ENCODE data around the gene PPM1B.
"Not testable (repeated sequence)": the region's sequence is repeated elsewhere in the genome, so short reads cannot be mapped to it uniquely, and the experiment has no call there.

The PPM1B gene

DNA sequence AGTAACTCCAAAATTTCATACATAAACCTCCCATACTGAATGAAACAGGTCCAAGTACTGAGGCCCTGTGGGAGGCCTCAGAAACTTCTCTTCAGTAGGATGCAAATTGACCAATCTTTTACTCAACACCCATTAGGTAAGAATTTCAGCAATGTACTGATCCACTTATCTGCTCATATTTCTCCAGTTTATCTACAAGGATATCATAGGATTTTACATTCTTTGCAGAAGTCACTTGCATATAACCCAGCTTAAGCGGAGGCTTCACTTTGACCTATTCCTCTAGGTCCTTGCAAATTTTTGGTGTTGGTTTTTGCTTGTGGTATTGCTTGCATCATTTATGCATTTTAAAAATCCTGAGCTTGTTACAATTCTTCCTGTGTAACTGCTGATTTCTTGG is 77.8 kb downstream of the PPM1B start:
- FAIRE-seq = no peak
- DNase-seq (ENCODE audit: insufficient read length, low spot score) = no peak

DNA sequence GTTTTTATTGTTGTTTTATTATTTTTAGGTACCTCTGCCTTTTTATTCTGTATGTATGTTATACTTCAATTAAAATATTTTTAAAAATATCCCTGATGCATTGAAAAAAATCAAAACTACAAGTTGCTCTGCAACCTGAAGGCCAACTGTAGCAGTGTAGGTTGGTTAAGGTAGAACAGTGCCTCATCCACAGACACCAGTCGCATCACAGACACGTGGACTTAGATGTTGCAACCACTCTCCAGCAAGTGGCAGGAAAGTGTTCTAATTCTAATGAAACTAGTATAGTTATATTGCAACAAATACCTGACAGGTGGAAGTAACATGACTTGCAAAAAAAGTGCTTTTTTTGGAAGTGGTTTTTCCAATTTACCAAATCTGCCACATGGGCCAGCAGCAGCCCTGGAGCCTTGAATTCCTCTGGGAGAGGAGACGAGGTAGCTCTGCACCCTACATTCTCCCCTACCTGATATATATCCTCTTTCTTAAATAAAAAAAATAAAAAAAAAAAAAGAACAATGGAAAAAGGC is 78.2 kb downstream of the PPM1B start:
- FAIRE-seq = no peak
- DNase-seq (ENCODE audit: insufficient read length, low spot score) = no peak

DNA sequence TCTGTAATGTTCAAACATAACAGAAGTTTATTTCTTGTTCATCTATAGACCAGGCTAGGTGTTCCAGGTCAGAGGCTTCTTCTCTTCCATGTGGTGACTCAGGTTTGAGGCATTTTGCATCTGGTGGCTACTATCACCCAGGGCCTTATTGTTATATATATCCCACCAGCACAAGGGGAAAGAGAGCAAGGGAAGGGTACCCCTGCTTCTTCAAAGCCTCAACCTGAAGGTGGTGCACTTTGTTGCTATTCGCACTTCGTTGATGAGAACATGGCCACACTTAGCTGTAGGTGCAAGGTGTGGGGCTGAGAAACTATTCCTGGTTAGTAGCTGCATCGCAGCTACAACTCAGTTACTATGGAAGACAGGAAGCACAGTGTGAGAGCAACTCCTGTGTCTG is 79.2 kb downstream of the PPM1B start:
- no peak for DNase-seq (ENCODE audit: insufficient read length, low spot score)

DNA sequence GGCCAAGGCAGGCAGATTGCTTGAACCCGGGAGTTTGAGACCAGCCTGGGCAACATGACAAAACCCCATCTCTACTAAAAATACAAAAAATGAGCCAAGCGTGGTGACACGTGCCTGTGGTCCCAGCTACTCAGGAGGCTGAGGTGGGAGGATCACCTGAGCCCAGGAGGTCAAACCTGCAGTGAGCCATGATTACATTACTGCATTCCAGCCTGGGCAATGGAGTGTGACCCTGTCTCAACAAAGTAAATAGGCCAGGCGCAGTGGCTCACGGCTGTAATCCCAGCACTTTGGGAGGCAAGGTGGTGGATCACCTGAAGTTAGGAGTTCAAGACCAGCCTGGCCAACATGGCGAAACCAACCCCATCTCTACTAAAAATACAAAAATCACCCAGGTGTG is 80.6 kb downstream of the PPM1B start:
- FAIRE-seq; DNase-seq (ENCODE audit: insufficient read length, low spot score): not testable (repeated sequence)

More for the DNA sequence above, 79.2 kb downstream of the PPM1B start:
- FAIRE-seq = no peak

DNA sequence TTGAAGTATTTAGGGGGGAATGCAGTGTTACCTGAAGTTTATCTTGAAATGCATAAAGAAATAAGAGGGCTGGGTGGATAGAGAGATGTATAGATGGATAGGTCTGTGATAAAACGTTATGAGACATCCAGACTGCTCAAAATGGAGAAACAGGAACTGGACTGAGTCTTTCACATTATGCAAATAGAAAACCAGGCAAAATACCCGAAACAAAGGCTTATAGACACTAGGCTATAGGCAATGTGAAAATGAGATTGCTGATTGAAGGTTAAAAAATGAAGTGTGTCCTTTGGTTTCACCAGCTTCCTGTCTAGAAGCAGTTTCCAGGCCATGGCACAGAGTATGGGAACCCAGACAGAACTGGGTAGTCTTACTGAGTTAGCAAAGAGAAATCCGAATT is 81.7 kb downstream of the PPM1B start:
- DNase-seq (ENCODE audit: insufficient read length, low spot score) = peak; percentile 12
- FAIRE-seq = peak; percentile 88

DNA sequence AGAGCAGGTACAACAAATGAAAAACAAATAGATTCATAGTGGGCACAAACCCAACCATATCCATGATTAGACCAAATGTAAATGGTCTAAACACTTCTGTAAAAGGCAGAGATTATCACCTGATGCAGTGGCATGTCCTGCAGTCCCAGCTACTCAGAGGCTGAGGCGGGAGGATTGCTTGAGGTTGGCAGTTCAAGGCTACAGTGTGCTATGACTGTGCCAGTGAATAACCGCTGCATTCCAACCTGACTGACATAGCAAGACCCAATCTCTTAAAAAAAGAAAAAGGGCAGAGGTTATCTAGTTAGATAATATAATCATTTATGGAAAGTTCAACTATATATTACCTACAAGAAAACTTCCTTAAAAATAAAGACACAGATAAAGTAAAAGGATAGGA is 85.3 kb downstream of the PPM1B start:
- FAIRE-seq = no peak
- no peak for DNase-seq (ENCODE audit: insufficient read length, low spot score)

DNA sequence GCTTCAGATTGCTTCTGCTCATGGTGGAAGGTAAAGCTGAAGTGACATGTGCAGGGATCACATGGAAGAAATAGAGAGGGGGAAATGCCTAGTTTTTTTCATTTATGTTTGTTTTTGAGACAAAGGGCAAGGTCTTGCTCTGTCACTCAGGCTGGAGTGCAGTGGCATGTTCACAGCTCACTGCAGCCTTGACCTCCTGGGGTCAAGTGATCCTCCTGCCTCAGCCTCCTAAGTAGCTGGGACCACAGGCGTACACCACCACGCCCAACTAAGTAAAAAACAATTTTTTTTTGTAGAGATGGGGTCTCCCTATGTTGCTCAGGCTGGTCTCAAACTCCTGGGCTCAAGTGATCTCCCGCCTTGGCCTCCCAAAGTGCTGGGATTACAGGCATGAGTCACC is 87.0 kb downstream of the PPM1B start:
- not testable (repeated sequence) for FAIRE-seq; DNase-seq (ENCODE audit: insufficient read length, low spot score)

DNA sequence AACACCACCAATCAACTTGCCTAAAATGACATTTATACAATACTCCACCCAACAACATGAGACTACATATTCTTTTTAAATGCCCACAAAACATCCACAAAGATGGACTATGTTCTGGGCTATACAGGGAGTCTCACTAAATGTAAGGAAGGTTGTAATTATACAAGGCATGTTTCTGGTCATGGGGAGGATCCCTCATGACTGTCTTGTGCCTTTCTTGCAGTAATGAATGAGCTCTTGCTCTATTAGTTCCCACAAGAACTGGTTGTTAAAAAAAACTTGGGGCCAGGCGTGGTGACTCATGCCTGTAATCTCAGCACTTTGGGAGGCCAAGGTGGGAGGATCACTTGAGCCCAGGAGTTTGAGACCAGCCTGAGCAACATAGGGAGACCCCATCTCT is 89.1 kb downstream of the PPM1B start:
- DNase-seq (ENCODE audit: insufficient read length, low spot score); FAIRE-seq: not testable (repeated sequence)

DNA sequence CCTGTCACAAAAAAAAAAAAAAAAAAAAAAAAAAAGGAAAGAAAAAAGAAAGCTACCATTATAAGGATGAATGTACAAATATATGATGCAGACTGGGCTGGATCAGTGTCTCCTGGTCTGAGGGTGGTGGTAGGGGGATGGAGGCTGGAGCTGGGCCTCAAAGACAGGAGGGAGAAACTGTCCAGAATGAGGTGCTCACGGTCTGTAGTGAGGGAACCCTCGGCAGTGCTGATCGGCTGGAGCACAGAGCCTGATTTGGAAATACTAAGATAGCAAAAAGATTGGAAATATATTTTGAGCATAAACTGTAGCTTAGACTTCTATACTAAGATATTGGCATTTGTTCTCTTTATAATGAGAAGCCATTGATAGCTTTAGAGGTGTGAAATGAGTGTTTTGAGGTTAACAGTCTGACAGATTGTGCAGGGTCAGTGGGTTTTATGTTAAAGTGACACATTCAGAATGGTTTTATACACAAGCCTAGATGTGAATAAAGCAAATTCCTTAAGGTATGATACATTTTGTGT is 98.7 kb downstream of the PPM1B start:
- FAIRE-seq = no peak
- DNase-seq (ENCODE audit: insufficient read length, low spot score) = no peak

DNA sequence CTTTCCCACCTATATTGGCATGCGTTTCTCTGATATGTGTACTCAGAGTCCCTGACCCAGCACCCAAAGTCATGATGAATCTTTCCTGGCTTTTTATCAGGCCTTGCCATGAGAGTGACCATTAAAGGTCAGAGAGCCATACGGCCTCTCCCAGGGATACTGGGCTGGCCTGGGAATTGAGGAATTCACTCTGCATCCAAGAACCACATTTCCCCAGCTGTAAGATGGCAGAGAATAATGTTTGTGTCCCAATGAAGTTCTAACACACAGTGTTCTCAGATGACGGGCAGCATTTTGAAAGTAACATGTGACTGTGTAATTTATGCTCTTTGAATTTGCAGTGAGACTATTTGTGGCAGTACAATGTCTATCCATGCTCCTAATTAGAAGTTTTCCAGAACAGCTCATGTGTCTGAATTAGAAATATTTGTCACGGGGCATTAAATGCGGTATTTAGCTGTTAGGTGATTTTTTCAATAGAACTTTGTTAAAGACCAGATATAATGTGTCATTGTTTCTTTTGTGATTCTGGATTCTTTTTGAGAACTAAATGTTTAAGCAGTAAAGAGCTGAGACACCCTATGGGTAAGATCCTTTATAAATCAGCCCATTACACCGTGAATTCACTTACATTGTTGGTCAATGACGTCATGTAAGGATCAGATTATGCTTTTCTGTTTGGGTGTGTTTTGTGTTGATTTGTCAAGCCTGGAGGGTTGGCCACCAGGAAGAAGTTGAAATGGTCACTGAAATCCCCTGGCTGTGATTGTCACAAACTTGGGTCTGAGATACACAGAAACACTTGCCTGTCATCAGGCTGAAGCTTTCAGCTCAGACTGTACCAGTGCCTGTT is 99.3 kb downstream of the PPM1B start:
- DNase-seq (ENCODE audit: insufficient read length, low spot score) = no peak
- FAIRE-seq = no peak

DNA sequence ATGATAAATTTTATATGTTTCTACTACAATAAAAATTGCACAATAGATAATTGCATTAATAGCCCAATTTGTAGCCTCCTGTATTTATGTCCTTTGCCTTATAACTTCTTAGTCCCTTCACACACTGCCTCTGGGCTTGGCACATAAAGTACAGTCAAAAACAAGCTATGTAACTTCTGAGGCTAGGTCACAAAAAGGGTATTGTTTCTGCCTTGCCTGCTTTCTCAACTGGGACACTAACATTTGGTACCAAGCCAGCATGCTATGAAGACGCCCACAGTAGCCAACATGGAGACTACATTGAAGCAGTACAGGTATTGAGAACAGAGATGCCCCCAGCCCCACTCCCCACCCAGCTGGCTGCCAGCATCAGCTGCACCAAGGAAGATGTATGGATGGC is 101.2 kb downstream of the PPM1B start:
- DNase-seq (ENCODE audit: insufficient read length, low spot score) (no peak), FAIRE-seq (no peak)

DNA sequence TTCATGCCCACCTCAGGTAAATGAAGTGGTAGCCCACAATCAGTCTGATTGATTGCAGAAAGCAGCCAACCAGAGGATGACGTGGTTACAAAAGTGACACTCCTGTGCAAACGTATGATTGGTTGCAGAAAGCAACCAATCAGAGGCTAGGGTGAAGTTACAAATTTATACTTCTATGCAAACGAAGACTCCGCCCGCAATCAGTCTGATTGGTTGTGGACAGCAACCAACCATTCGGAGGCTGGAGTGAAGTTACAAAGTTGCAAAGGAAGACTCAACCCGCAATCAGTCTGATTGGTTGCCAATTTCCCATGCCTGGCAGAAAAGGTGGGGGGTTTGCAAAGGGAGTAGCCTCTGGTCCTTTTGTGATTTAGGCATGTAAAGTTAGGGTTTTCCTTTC is 102.6 kb downstream of the PPM1B start:
- no peak for DNase-seq (ENCODE audit: insufficient read length, low spot score)
- no peak for FAIRE-seq

DNA sequence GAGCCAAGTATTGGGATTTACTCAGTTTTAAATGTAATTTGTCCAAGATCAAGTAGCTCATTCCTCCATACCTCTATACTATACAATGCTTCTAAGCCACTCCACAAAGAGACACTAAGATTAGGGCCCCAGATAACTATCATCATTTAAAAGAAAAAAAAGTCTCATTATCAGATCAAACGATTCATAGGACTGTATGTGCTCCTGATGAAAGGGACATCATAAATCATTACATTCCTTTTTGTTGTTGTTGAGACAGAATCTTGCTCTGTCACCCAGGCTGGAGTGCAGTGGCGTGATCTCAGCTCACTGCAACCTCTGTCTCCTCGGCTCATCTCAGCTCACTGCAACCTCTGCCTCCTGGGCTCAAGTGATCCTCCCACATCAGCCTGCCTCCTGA is 104.4 kb downstream of the PPM1B start:
- FAIRE-seq = no peak
- DNase-seq (ENCODE audit: insufficient read length, low spot score) = no peak

DNA sequence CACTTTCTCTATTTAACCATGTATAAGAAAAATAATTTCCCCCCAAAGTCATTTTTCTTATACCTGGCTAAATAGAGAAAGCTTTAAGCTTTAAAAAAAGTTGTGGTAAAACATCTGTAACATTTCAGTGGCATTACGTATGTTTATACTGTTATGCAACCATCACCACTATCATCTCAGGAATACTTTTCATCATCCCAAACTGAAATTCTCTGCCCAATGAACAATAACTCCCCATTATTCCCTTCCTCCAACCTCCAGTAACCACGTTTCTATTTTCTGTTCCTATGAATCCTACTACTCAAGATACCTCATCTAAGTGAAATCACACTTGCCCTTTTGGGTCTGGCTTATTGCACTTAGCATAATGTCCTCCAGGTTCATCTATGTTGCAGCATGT is 104.9 kb downstream of the PPM1B start:
- no peak for DNase-seq (ENCODE audit: insufficient read length, low spot score)
- no peak for FAIRE-seq

DNA sequence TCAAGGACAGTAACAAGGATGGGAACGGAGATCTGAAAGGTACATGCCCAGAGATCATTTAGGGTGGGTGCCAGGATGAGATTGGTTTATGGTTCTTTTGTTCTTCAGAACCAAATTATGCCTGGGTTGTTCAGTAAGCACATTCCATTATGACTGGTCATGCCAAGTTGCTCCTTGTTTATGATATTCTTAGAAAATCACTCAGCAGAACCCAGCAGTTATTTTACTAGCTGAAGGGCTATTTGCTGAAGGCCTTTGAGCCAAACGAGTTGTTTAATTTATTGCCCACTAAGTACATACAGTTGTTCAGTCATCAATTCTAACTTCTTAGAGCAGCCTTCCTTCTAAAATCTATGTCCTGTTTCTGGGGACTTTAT is 107.2 kb downstream of the PPM1B start:
- no peak for DNase-seq (ENCODE audit: insufficient read length, low spot score)

DNA sequence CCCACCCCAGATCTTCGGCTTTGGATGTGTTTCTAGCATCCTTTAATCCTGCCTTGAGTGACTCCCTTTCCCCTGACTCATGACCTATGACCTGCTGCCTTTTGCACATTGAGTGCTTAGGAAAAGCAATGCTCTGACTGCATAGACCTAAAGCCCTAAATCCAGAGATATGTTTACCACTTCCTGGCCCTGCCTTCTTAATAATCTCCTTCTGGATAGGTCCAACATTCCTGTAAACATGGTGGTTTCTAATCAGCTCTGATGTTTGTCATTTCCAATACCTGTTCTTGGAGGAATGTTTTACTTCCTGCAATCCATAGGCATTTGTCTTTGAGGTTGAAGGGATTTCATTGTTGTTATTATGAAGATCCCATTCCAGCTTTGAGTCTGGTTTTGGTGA is 108.9 kb downstream of the PPM1B start:
- FAIRE-seq (no peak), DNase-seq (ENCODE audit: insufficient read length, low spot score) (no peak)

More for the DNA sequence above, 107.2 kb downstream of the PPM1B start:
- FAIRE-seq = no peak

DNA sequence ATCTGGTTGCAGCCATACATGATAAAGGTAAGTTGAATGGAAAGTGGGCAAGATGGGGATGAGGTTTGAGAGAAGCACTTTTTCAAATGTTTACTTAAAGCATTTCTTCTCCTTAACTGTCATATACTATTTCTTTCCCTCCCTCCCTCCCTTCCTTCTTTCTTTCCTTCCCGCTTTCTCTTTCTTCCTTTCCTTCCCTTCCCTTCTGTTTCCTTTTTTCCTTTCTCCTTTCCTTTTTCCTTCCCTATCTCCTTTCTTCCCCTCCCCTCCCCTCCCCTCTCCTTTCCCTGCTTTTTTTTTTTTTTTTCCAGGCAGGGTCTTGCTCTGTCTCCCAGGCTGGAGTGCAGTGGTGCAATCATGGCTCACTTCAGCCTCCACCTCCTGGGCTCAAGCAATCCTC is 112.2 kb downstream of the PPM1B start:
- FAIRE-seq = no peak

More for the DNA sequence above, 112.2 kb downstream of the PPM1B start:
- DNase-seq (ENCODE audit: insufficient read length, low spot score) = no peak

Measured in GM19239 (cell line).